Measurements from ENCODE around the gene MOB2. TPM values are rescaled to one million over a fixed set of nuclear protein-coding genes. Genes with fewer than 3 reads are reported as not detected.

Gene MOB2
- total RNA-seq, 2 experiments from 2014 or later: 13.2 to 14.0 TPM

GRCh38 chr11:1469911-1470680, 16.5 kb downstream of the MOB2 start:
- H3K9me3 Mint-ChIP-seq: no peaks in the 10 kb centered on the region
- intact Hi-C loops (cut with micrococcal nuclease): no loop called here
- DNase-seq (no peak), ATAC-seq (no peak)
- H3K4me3 Mint-ChIP-seq: no peak overlapping the region
- ChIA-PET CTCF (no interaction called here), POLR2A (no interaction called here)
- H3K27me3 Mint-ChIP-seq: no peaks in the 10 kb centered on the region
- no peak for TF ChIP-seq CTCF (IDR thresholded peaks at IDR 0.05)
- no peaks in the 10 kb centered on the region for H3K4me1 Mint-ChIP-seq (ENCODE audit: low read depth)
- no peak overlapping the region for H3K27ac Mint-ChIP-seq
- peaks cover 5% of the 10 kb centered on the region for H3K36me3 Mint-ChIP-seq (ENCODE audit: low read depth)

GRCh38 chr11:1469287-1469910, 17.2 kb downstream of the MOB2 start:
- TF ChIP-seq CTCF (IDR thresholded peaks at IDR 0.05): no peak
- ChIA-PET CTCF (no interaction called here), POLR2A (no interaction called here)
- Mint-ChIP-seq H3K27ac (no peak overlapping the region), H3K4me3 (no peak overlapping the region), H3K36me3 (ENCODE audit: low read depth) (peaks cover 5% of the 10 kb centered on the region), H3K4me1 (ENCODE audit: low read depth) (no peaks in the 10 kb centered on the region), H3K27me3 (no peaks in the 10 kb centered on the region), H3K9me3 (no peaks in the 10 kb centered on the region)
- ATAC-seq (no peak), DNase-seq (no peak)
- intact Hi-C loops (cut with micrococcal nuclease): no loop called here

GRCh38 chr11:1468473-1469066, 18.0 kb downstream of the MOB2 start:
- Mint-ChIP-seq H3K27ac (no peak overlapping the region), H3K4me1 (ENCODE audit: low read depth) (no peaks in the 10 kb centered on the region), H3K9me3 (no peaks in the 10 kb centered on the region), H3K36me3 (ENCODE audit: low read depth) (no peaks in the 10 kb centered on the region), H3K4me3 (no peak overlapping the region), H3K27me3 (no peaks in the 10 kb centered on the region)
- intact Hi-C loops (cut with micrococcal nuclease): no loop called here
- DNase-seq: no peak
- no peak for ATAC-seq
- TF ChIP-seq CTCF (IDR thresholded peaks at IDR 0.05): no peak
- ChIA-PET CTCF (no interaction called here), POLR2A (no interaction called here)

GRCh38 chr11:1468002-1468401, 18.6 kb downstream of the MOB2 start:
- POLR2A ChIA-PET: no interaction called here
- H3K4me3 Mint-ChIP-seq: no peak overlapping the region
- H3K9me3 Mint-ChIP-seq: no peaks in the 10 kb centered on the region
- intact Hi-C loops (cut with micrococcal nuclease): no loop called here
- no peak for ATAC-seq
- H3K36me3 Mint-ChIP-seq (ENCODE audit: low read depth): no peaks in the 10 kb centered on the region
- H3K27me3 Mint-ChIP-seq: no peaks in the 10 kb centered on the region
- TF ChIP-seq CTCF (IDR thresholded peaks at IDR 0.05): no peak
- DNase-seq: no peak
- no peaks in the 10 kb centered on the region for H3K4me1 Mint-ChIP-seq (ENCODE audit: low read depth)
- CTCF ChIA-PET: no interaction called here
- H3K27ac Mint-ChIP-seq: no peak overlapping the region

GRCh38 chr11:1467270-1467669, 19.3 kb downstream of the MOB2 start:
- no peaks in the 10 kb centered on the region for H3K36me3 Mint-ChIP-seq (ENCODE audit: low read depth)

More at GRCh38 chr11:1467270-1467669, 19.3 kb downstream of the MOB2 start:
- no peak for TF ChIP-seq CTCF (IDR thresholded peaks at IDR 0.05)
- H3K4me3 Mint-ChIP-seq: no peak overlapping the region
- no peaks in the 10 kb centered on the region for H3K9me3 Mint-ChIP-seq
- no peak for ATAC-seq
- intact Hi-C loops (cut with micrococcal nuclease): no loop called here
- CTCF ChIA-PET: no interaction called here
- POLR2A ChIA-PET: no interaction called here
- H3K27ac Mint-ChIP-seq: peak overlapping the region; percentile 4
- no peaks in the 10 kb centered on the region for H3K4me1 Mint-ChIP-seq (ENCODE audit: low read depth)
- no peak for DNase-seq
- H3K27me3 Mint-ChIP-seq: no peaks in the 10 kb centered on the region
